OCI-LY7 (cell line): ENCODE measurements around the gene ALOX5AP.

Source experiments
- EZH2phosphoT487 ChIP-seq: fragments of 200-600 bp; sonication (generic); IDR thresholded peaks from 2 replicates; pipeline ENCODE4 v1.6.1; 2018; ENCODE audit warnings: low read depth, borderline replicate concordance, mild to moderate bottlenecking, mixed run types, antibody characterized with exemption, low read length, moderate library complexity, mixed read lengths
- TF ChIP-seq, protein P1 (sequence below): fragments of 200-600 bp; sonication (generic); conservative IDR thresholded peaks from 2 replicates; pipeline ENCODE4 v1.5.1; 2014; ENCODE audit warnings: mild to moderate bottlenecking, antibody characterized with exemption, low read length, moderate library complexity, mixed read lengths

DNA sequence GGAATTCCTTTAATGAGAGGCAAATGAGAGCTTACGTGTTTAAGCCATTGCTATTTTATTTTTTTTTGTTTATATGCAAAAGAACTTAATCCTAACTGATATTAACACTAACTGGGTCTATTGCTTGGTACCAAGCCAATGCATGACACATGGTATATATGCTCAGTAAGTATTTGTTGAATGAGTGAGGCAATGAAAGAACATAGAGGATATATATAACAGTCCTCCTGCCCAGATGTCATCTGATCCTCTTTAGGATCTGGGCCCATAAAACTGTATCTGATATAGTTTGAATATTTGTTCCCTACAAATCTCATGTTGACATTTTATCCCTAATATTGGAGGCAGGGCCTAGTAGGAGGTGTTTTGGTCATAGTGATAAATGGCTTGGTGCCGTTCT lies 13.0 kb upstream of the ALOX5AP start:
- TF ChIP-seq, protein P1, sequence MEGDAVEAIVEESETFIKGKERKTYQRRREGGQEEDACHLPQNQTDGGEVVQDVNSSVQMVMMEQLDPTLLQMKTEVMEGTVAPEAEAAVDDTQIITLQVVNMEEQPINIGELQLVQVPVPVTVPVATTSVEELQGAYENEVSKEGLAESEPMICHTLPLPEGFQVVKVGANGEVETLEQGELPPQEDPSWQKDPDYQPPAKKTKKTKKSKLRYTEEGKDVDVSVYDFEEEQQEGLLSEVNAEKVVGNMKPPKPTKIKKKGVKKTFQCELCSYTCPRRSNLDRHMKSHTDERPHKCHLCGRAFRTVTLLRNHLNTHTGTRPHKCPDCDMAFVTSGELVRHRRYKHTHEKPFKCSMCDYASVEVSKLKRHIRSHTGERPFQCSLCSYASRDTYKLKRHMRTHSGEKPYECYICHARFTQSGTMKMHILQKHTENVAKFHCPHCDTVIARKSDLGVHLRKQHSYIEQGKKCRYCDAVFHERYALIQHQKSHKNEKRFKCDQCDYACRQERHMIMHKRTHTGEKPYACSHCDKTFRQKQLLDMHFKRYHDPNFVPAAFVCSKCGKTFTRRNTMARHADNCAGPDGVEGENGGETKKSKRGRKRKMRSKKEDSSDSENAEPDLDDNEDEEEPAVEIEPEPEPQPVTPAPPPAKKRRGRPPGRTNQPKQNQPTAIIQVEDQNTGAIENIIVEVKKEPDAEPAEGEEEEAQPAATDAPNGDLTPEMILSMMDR: no peak
- no peak for TF ChIP-seq EZH2phosphoT487
